ENCODE data around the gene SCD5. TPM values are rescaled to one million over a fixed set of nuclear protein-coding genes. Genes with fewer than 3 reads are reported as not detected.

Gene SCD5
- polyA plus RNA-seq, 1 donor from 2014 or later = 212 TPM

DNA sequence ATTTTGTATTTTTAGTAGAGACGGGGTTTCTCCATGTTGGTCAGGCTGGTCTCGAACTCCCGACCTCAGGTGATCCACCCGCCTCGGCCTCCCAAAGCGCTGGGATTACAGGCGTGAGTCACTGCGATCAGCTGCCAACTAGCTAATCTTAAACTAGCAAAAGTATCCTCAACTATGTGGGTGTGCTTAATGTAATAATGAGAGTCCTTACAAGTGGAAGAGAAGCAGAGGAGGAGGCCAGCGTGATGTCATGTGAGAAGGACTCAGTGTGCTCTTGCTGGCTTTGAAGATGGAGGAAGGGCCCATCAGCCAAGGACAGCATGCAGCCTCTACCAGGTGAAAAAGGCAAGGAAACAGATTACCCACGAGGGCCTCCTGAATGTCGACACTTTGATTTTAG lies 19.6 kb downstream of the SCD5 start:
- Histone ChIP-seq H3K36me3 (ENCODE audit: insufficient read depth, low read length) (no peaks in the 10 kb centered on the region), H3K79me2 (replicated peaks; ENCODE audit: insufficient read depth, low read length) (peaks cover 28% of the 10 kb centered on the region), H4K20me1 (ENCODE audit: insufficient read depth) (no peaks in the 10 kb centered on the region), H2AFZ (ENCODE audit: low read depth, low read length) (no peak overlapping the region), H3F3A (ENCODE audit: insufficient read depth, low read length, poor library complexity, severe bottlenecking) (no peaks in the 10 kb centered on the region), H3K4me3 (ENCODE audit: low read length) (no peak overlapping the region), H3K9ac (ENCODE audit: low read length) (no peak overlapping the region), H3K9me3 (ENCODE audit: low read length) (no peaks in the 10 kb centered on the region), H3K4me2 (ENCODE audit: low read length) (no peak overlapping the region), H3K9me2 (ENCODE audit: insufficient read depth, low read length) (no peaks in the 10 kb centered on the region), H3K27me3 (ENCODE audit: insufficient read depth, low read depth, low read length) (no peaks in the 10 kb centered on the region), H3K27ac (ENCODE audit: low read length) (no peak overlapping the region)
- no peak for TF ChIP-seq EP300 (conservative IDR thresholded peaks at IDR 0.05; ENCODE audit: poor library complexity, severe bottlenecking)

DNA sequence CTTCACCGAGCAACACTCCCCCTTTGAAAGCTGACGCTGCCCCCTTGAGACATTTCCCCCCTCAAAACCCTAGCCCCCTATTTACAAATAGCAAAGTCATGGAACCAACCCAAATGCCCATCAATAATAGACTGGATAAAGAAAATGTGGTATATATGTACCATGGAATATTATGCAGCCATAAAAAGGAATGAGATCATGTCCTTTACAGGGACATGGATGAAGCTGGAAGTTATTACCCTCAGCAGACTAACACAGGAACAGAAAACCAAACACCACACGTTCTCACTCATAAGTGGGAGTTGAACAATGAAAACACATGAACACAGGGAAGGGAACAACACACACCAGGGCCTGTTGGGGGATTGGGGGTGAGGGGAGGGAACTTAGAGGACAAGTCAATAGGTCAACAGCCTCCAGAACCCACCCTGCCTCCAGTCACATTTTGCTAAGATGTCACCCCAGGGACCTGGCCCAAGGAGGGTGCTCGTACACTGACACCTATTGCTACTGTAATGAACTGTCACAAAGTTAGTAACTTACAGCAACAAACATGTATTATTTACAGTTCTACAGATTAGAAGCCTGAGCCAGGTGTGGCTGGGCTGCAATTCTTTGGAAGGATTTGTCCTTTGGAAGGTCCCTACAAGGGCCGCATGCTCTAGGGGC lies 20.6 kb downstream of the SCD5 start:
- Histone ChIP-seq H4K20me1 (ENCODE audit: insufficient read depth) (no peaks in the 10 kb centered on the region), H3K79me2 (replicated peaks; ENCODE audit: insufficient read depth, low read length) (peaks cover 25% of the 10 kb centered on the region), H3K4me2 (ENCODE audit: low read length) (no peak overlapping the region), H3K27ac (ENCODE audit: low read length) (no peak overlapping the region), H3K36me3 (ENCODE audit: insufficient read depth, low read length) (no peaks in the 10 kb centered on the region), H3K9me3 (ENCODE audit: low read length) (no peaks in the 10 kb centered on the region), H2AFZ (ENCODE audit: low read depth, low read length) (no peak overlapping the region), H3K4me3 (ENCODE audit: low read length) (no peak overlapping the region), H3K9ac (ENCODE audit: low read length) (no peak overlapping the region), H3K9me2 (ENCODE audit: insufficient read depth, low read length) (no peaks in the 10 kb centered on the region), H3K27me3 (ENCODE audit: insufficient read depth, low read depth, low read length) (no peaks in the 10 kb centered on the region), H3F3A (ENCODE audit: insufficient read depth, low read length, poor library complexity, severe bottlenecking) (no peaks in the 10 kb centered on the region)
- TF ChIP-seq RAD21 (conservative IDR thresholded peaks at IDR 0.05) (no peak), SMC3 (conservative IDR thresholded peaks at IDR 0.05; ENCODE audit: poor library complexity) (no peak), TAF1 (IDR thresholded peaks at IDR 0.05; ENCODE audit: low read depth) (no peak)
- TF ChIP-seq, protein P1, sequence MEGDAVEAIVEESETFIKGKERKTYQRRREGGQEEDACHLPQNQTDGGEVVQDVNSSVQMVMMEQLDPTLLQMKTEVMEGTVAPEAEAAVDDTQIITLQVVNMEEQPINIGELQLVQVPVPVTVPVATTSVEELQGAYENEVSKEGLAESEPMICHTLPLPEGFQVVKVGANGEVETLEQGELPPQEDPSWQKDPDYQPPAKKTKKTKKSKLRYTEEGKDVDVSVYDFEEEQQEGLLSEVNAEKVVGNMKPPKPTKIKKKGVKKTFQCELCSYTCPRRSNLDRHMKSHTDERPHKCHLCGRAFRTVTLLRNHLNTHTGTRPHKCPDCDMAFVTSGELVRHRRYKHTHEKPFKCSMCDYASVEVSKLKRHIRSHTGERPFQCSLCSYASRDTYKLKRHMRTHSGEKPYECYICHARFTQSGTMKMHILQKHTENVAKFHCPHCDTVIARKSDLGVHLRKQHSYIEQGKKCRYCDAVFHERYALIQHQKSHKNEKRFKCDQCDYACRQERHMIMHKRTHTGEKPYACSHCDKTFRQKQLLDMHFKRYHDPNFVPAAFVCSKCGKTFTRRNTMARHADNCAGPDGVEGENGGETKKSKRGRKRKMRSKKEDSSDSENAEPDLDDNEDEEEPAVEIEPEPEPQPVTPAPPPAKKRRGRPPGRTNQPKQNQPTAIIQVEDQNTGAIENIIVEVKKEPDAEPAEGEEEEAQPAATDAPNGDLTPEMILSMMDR (IDR thresholded peaks at IDR 0.05; ENCODE audit: poor library complexity, severe bottlenecking) = no peak
- TF ChIP-seq, protein P2, sequence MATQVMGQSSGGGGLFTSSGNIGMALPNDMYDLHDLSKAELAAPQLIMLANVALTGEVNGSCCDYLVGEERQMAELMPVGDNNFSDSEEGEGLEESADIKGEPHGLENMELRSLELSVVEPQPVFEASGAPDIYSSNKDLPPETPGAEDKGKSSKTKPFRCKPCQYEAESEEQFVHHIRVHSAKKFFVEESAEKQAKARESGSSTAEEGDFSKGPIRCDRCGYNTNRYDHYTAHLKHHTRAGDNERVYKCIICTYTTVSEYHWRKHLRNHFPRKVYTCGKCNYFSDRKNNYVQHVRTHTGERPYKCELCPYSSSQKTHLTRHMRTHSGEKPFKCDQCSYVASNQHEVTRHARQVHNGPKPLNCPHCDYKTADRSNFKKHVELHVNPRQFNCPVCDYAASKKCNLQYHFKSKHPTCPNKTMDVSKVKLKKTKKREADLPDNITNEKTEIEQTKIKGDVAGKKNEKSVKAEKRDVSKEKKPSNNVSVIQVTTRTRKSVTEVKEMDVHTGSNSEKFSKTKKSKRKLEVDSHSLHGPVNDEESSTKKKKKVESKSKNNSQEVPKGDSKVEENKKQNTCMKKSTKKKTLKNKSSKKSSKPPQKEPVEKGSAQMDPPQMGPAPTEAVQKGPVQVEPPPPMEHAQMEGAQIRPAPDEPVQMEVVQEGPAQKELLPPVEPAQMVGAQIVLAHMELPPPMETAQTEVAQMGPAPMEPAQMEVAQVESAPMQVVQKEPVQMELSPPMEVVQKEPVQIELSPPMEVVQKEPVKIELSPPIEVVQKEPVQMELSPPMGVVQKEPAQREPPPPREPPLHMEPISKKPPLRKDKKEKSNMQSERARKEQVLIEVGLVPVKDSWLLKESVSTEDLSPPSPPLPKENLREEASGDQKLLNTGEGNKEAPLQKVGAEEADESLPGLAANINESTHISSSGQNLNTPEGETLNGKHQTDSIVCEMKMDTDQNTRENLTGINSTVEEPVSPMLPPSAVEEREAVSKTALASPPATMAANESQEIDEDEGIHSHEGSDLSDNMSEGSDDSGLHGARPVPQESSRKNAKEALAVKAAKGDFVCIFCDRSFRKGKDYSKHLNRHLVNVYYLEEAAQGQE (IDR thresholded peaks at IDR 0.05; ENCODE audit: borderline replicate concordance) = no peak

DNA sequence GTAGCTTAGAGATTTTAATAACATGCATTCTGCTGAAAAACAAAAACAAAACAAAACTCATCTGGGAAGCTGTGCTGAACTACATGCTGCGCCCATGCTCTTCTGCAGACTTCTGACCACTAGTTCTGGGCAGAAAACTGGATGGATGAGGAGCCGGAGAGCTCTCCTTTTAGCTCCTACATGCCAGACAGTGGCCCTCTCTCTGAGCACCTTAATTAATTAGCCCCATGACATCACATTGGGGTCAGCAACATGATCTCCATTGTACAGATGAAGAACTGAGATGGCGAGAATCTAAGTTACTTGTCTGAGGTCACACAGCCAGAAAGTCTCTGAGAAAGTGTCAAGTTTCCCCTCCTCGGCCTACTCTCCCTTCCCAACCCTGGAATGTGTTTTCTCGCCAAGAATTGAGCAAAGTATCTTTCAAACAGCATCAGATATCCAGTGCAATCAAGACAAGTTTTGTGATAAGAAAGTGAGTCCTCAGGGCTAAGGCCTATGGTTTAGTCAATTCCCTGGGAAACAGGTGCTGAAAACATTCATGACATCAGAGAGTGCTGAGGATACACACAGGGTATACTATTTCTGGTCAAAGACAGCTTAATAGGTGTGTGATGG lies 21.6 kb downstream of the SCD5 start:
- Histone ChIP-seq H3K4me3 (ENCODE audit: low read length) (no peak overlapping the region), H3K36me3 (ENCODE audit: insufficient read depth, low read length) (no peaks in the 10 kb centered on the region), H3F3A (ENCODE audit: insufficient read depth, low read length, poor library complexity, severe bottlenecking) (no peaks in the 10 kb centered on the region), H3K4me2 (ENCODE audit: low read length) (no peak overlapping the region), H3K79me2 (replicated peaks; ENCODE audit: insufficient read depth, low read length) (peaks cover 15% of the 10 kb centered on the region), H3K9ac (ENCODE audit: low read length) (no peak overlapping the region), H3K27me3 (ENCODE audit: insufficient read depth, low read depth, low read length) (no peaks in the 10 kb centered on the region), H4K20me1 (ENCODE audit: insufficient read depth) (no peaks in the 10 kb centered on the region), H2AFZ (ENCODE audit: low read depth, low read length) (no peak overlapping the region), H3K9me3 (ENCODE audit: low read length) (no peaks in the 10 kb centered on the region), H3K9me2 (ENCODE audit: insufficient read depth, low read length) (no peaks in the 10 kb centered on the region), H3K27ac (ENCODE audit: low read length) (no peak overlapping the region)
- TF ChIP-seq SMC3 (conservative IDR thresholded peaks at IDR 0.05; ENCODE audit: poor library complexity) (no peak), TAF1 (IDR thresholded peaks at IDR 0.05; ENCODE audit: low read depth) (no peak), RAD21 (conservative IDR thresholded peaks at IDR 0.05) (no peak), MXI1 (conservative IDR thresholded peaks at IDR 0.05; ENCODE audit: poor library complexity, severe bottlenecking) (no peak), POLR2AphosphoS5 (IDR thresholded peaks at IDR 0.05) (no peak)

All from neural cell (in vitro differentiated cells).